Endometrial microvascular endothelial cells (primary cell): ENCODE measurements around the gene DYSF. TPM values are rescaled to one million over a fixed set of nuclear protein-coding genes. Genes with fewer than 3 reads are reported as not detected.

Experiments
- in situ Hi-C: cut with HindIII; loops from 2 replicates; pipeline ENCODE4 v1.10.0; 2017; ENCODE audit warnings: low sequenced_read_pairs, low pct_unique_long_range_greater_than_20kb; ENCODE audit errors: inconsistent ontology term
- total RNA-seq: library from RNA; depleted of rRNA; stranded (reverse); fragments of >200 nt; gene quantifications from one replicate; pipeline ENCODE4 v1.2.3, GENCODE V29; 2015; ENCODE audit errors: inconsistent ontology term

The DYSF gene
- total RNA-seq, 1 donor from 2014 or later, result 97.4 TPM

GRCh38 chr2:71697106-71698004 is 244.0 kb downstream of the DYSF start:
- in situ Hi-C loops, result no loop called here

- in situ Hi-C loops, result no loop called here
These were observed 246.1 kb downstream of the DYSF start for GRCh38 chr2:71699428-71699827.

- in situ Hi-C loops, result no loop called here
These were observed 246.8 kb downstream of the DYSF start for GRCh38 chr2:71700041-71700657.

- in situ Hi-C loops, result no loop called here
These were observed 247.5 kb downstream of the DYSF start for GRCh38 chr2:71700658-71701397.

GRCh38 chr2:71702071-71702970 is 249.0 kb downstream of the DYSF start:
- in situ Hi-C loops, result no loop called here

- in situ Hi-C loops, result no loop called here
These were observed 249.9 kb downstream of the DYSF start for GRCh38 chr2:71702971-71703898.

GRCh38 chr2:71704131-71704561 is 250.8 kb downstream of the DYSF start:
- in situ Hi-C loops, result no loop called here

- in situ Hi-C loops, result no loop called here
These were observed 251.3 kb downstream of the DYSF start for GRCh38 chr2:71704688-71705087.

- in situ Hi-C loops, result no loop called here
These were observed 252.0 kb downstream of the DYSF start for GRCh38 chr2:71705171-71705960.

- in situ Hi-C loops, result no loop called here
These were observed 252.8 kb downstream of the DYSF start for GRCh38 chr2:71706121-71706520.

GRCh38 chr2:71706836-71707235 is 253.5 kb downstream of the DYSF start:
- in situ Hi-C loops, result no loop called here

GRCh38 chr2:71710367-71711132 is 257.2 kb downstream of the DYSF start:
- in situ Hi-C loops, result no loop called here

GRCh38 chr2:71711133-71711855 is 257.9 kb downstream of the DYSF start:
- in situ Hi-C loops, result no loop called here

- in situ Hi-C loops, result no loop called here
These were observed 258.9 kb downstream of the DYSF start for GRCh38 chr2:71712158-71712818.
